ENCODE results near the gene CYP39A1.

Gene CYP39A1

DNA sequence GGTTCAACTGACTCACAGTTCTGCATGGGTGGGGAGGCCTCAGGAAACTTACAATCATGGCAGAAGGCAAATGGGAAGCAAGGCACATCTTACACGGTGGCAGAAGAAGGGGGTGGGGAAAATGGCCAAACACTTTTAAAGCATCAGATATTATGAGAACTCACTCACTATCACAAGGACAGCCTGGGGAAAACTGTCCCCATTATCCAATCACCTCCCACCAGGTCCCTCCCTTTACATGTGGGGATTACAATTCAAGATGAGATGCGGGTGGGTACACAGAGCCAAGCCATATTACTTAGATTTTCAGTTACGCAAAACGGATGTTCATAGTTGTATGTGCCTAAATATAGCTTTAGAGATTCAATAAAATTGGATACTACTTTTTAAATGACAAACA lies 25.6 kb downstream of the CYP39A1 start:
- Histone ChIP-seq H3K79me2 (ENCODE audit: insufficient read depth, low read length) (no peaks in the 10 kb centered on the region), H4K20me1 (ENCODE audit: insufficient read depth, low read length, poor library complexity, severe bottlenecking) (no peaks in the 10 kb centered on the region), H3K9me3 (ENCODE audit: insufficient read depth, low read depth, low read length) (no peaks in the 10 kb centered on the region), H3K4me3 (ENCODE audit: low read length, poor library complexity, severe bottlenecking) (no peak overlapping the region), H3K9ac (ENCODE audit: low read depth, low read length, poor library complexity, severe bottlenecking) (no peak overlapping the region), H3K36me3 (ENCODE audit: insufficient read depth, low read length) (no peaks in the 10 kb centered on the region), H3K4me1 (ENCODE audit: insufficient read depth, low read length, poor library complexity, severe bottlenecking) (no peaks in the 10 kb centered on the region), H3K4me2 (ENCODE audit: low read depth, low read length, poor library complexity, severe bottlenecking) (no peak overlapping the region), H3K27me3 (ENCODE audit: insufficient read depth, low read length, poor library complexity, severe bottlenecking) (no peaks in the 10 kb centered on the region), H2AFZ (ENCODE audit: low read length) (no peak overlapping the region), H3K9me2 (replicated peaks; ENCODE audit: low read depth, low read length) (no peaks in the 10 kb centered on the region), H3F3A (ENCODE audit: low read depth) (no peaks in the 10 kb centered on the region)
- TF ChIP-seq EZH2phosphoT487 (IDR thresholded peaks at IDR 0.05; ENCODE audit: borderline replicate concordance) = no peak
- TF ChIP-seq, protein P1, sequence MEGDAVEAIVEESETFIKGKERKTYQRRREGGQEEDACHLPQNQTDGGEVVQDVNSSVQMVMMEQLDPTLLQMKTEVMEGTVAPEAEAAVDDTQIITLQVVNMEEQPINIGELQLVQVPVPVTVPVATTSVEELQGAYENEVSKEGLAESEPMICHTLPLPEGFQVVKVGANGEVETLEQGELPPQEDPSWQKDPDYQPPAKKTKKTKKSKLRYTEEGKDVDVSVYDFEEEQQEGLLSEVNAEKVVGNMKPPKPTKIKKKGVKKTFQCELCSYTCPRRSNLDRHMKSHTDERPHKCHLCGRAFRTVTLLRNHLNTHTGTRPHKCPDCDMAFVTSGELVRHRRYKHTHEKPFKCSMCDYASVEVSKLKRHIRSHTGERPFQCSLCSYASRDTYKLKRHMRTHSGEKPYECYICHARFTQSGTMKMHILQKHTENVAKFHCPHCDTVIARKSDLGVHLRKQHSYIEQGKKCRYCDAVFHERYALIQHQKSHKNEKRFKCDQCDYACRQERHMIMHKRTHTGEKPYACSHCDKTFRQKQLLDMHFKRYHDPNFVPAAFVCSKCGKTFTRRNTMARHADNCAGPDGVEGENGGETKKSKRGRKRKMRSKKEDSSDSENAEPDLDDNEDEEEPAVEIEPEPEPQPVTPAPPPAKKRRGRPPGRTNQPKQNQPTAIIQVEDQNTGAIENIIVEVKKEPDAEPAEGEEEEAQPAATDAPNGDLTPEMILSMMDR (conservative IDR thresholded peaks at IDR 0.05; ENCODE audit: low read length) = no peak

DNA sequence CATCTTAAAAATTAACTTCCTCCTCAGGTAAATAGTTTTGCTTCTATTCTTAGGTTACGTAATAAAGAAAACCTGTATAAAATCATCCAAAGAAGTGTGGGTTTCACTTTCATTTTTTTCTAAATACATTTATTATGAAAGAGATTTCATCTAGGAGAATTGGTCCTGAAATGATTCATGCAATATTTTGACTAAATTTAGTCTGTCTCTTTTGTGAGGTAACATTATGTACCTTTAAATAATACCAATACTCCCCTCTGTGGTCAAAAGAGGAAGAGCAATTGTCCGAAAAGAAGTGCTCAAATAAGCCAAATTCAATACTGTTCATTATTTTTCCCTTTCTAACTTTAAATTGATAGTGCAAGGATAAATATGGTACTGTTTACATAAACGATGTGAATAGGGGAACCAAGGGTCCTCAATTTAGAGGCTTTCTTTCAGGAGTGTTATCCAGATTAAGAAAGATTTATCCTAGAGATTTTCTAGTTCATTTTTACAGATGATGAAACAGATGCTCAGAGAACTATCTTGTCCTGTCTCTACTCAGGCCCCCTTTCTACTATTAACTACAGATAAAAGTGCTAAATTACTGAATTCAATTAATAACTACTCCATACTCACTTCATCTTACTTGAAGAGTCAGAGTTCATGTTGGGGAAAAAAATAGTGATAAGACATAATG lies 26.2 kb downstream of the CYP39A1 start:
- H3K36me3 ChIP-seq (ENCODE audit: insufficient read depth, low read length) = no peaks in the 10 kb centered on the region
- H3K27me3 ChIP-seq (ENCODE audit: insufficient read depth, low read length, poor library complexity, severe bottlenecking) = no peaks in the 10 kb centered on the region
- TF ChIP-seq EZH2phosphoT487 (IDR thresholded peaks at IDR 0.05; ENCODE audit: borderline replicate concordance) = no peak
- TF ChIP-seq, protein P1 (conservative IDR thresholded peaks at IDR 0.05; ENCODE audit: low read length) = peak; percentile 72
- no peak overlapping the region for H3K4me2 ChIP-seq (ENCODE audit: low read depth, low read length, poor library complexity, severe bottlenecking)
- H3F3A ChIP-seq (ENCODE audit: low read depth) = no peaks in the 10 kb centered on the region
- H3K9me2 ChIP-seq (replicated peaks; ENCODE audit: low read depth, low read length) = no peaks in the 10 kb centered on the region
- no peak overlapping the region for H3K9ac ChIP-seq (ENCODE audit: low read depth, low read length, poor library complexity, severe bottlenecking)
- H3K4me3 ChIP-seq (ENCODE audit: low read length, poor library complexity, severe bottlenecking) = no peak overlapping the region
- no peaks in the 10 kb centered on the region for H4K20me1 ChIP-seq (ENCODE audit: insufficient read depth, low read length, poor library complexity, severe bottlenecking)
- H2AFZ ChIP-seq (ENCODE audit: low read length) = no peak overlapping the region
- H3K4me1 ChIP-seq (ENCODE audit: insufficient read depth, low read length, poor library complexity, severe bottlenecking) = no peaks in the 10 kb centered on the region
- H3K79me2 ChIP-seq (ENCODE audit: insufficient read depth, low read length) = no peaks in the 10 kb centered on the region
- H3K9me3 ChIP-seq (ENCODE audit: insufficient read depth, low read depth, low read length) = no peaks in the 10 kb centered on the region

DNA sequence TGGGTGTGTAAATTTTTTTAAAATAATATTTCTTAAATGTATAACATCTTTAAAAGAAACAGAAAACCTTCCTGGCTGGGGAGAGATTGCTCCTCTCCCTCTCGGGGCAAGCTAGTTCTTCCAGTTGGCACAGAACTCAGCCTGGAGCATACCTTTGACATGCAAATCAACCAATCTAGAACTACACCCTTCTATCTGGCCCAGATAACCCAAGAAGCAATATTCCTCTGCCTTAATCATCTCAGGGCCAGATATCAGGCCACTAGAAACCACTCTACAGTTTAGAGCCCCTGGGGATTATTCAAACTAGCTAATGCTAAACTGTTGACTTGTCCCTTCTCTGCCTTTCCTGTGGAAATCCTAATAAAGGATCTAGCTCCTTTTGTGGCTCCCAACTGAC lies 33.9 kb downstream of the CYP39A1 start:
- Histone ChIP-seq H3K9me2 (replicated peaks; ENCODE audit: low read depth, low read length) (no peaks in the 10 kb centered on the region), H3K79me2 (ENCODE audit: insufficient read depth, low read length) (no peaks in the 10 kb centered on the region), H3K4me1 (ENCODE audit: insufficient read depth, low read length, poor library complexity, severe bottlenecking) (no peaks in the 10 kb centered on the region), H3K36me3 (ENCODE audit: insufficient read depth, low read length) (no peaks in the 10 kb centered on the region), H3F3A (ENCODE audit: low read depth) (no peaks in the 10 kb centered on the region), H3K9me3 (ENCODE audit: insufficient read depth, low read depth, low read length) (no peaks in the 10 kb centered on the region), H3K27me3 (ENCODE audit: insufficient read depth, low read length, poor library complexity, severe bottlenecking) (no peaks in the 10 kb centered on the region), H3K4me2 (ENCODE audit: low read depth, low read length, poor library complexity, severe bottlenecking) (no peak overlapping the region), H2AFZ (ENCODE audit: low read length) (no peak overlapping the region), H3K9ac (ENCODE audit: low read depth, low read length, poor library complexity, severe bottlenecking) (no peak overlapping the region), H3K4me3 (ENCODE audit: low read length, poor library complexity, severe bottlenecking) (no peak overlapping the region), H4K20me1 (ENCODE audit: insufficient read depth, low read length, poor library complexity, severe bottlenecking) (no peaks in the 10 kb centered on the region)
- no peak for TF ChIP-seq EZH2phosphoT487 (IDR thresholded peaks at IDR 0.05; ENCODE audit: borderline replicate concordance)
- TF ChIP-seq, protein P1 (conservative IDR thresholded peaks at IDR 0.05; ENCODE audit: low read length) = no peak
